Stimulated activated naive CD8-positive, alpha-beta T cell treated with anti-CD3 and anti-CD28 coated beads, Interleukin-15, amount 100 ng/mL, for 72 hours (primary cell): ENCODE results near the gene IGSF3.

Experiments used
- ATAC-seq: fragments of 150-1000 bp; cut with Tn5 transposase; 2 replicates; pipeline ENCODE4 v1.10.0; 2021; ENCODE audit warnings: mild to moderate bottlenecking, moderate library complexity
- DNase-seq, 2 donors: peaks; one replicate each; pipeline ENCODE4 v3.0.0; 2021 to 2022
- H3K27ac Mint-ChIP-seq, 2 donors: one replicate each; pipeline ENCODE4 v1.8.0; 2022; ENCODE audit warnings: mild to moderate bottlenecking in 2 of 2, mixed read lengths in 2 of 2, moderate library complexity in 2 of 2
- H3K27me3 Mint-ChIP-seq: one replicate; pipeline ENCODE4 v1.8.0; 2022; ENCODE audit warnings: mixed read lengths
- H3K4me1 Mint-ChIP-seq: one replicate; pipeline ENCODE4 v1.8.0; 2022; ENCODE audit warnings: mild to moderate bottlenecking, mixed read lengths
- H3K4me3 Mint-ChIP-seq, 2 donors: one replicate each; pipeline ENCODE4 v1.8.0; 2022; ENCODE audit warnings: mild to moderate bottlenecking in 2 of 2, mixed read lengths in 2 of 2, moderate library complexity in 1 of 2
- H3K9me3 Mint-ChIP-seq, 2 donors: one replicate each; pipeline ENCODE4 v1.8.0; 2022; ENCODE audit warnings: mixed read lengths in 2 of 2

Gene IGSF3

DNA sequence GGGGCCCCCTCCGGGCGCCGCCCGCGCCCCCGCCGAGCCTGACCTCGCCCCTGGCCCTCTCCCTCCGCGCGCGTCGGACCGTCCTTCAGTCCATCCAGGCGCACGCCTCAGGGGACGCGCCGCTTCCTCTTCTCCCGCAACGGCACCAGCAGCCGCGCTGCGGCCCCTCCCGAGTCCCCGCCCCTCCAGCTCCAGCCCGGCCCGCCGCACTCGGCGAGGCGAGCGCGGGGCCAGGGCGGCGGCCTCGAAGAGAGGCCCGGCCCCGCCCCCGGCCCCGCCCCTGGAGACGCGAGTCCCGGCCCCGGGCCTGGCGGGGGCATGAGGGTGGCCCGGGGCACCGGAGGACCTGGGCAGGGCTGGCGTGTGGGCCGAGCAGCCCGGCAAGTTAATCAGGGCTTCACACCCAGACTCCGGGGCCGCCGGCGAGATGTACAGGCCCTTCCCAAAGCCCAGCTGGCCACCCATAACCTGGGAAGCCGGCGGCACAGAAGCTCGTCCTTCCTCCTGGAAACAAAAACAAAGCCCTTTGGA lies at the start of gene IGSF3:
TSS of gene IGSF3 (minus strand) at position 159 of the 531 bp plus-strand sequence. CDS start 1,407 bp downstream, outside the sequence.
- no peak within 1 kb of the TSS for H3K27ac Mint-ChIP-seq
- H3K27me3 Mint-ChIP-seq = peaks cover 73% of the 10 kb centered on the region
- DNase-seq = peak; percentile 23

DNA sequence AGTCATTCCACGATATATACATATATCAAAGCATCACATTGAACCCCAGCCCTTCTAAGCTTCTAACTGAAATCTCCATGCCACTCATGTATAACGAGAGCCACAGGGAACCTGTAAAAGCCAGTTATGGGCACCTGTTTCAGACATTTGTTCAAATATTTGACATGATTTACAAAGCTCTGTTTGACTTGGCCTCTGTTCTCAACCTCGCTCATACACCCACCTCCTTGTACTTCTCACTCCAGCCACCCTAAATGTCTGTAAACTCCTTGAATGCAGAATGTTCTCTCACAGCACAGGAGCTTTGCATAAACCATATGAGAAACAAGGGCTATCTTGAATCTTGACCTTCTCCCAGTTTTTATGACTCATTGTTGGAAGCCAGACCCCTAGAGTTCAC lies 49.8 kb upstream of the IGSF3 start:
- ATAC-seq (no peak), DNase-seq (no peak)
- Mint-ChIP-seq H3K9me3 (peaks cover 0 to 4% of the 10 kb centered on the region in 2 donors), H3K4me1 (peaks cover 12% of the 10 kb centered on the region), H3K27ac (no peak overlapping the region), H3K4me3 (no peak overlapping the region), H3K27me3 (peaks cover 10% of the 10 kb centered on the region)

More for the DNA sequence above, at the start of gene IGSF3:
- peak; percentile 82 for ATAC-seq
- H3K4me1 Mint-ChIP-seq = peaks cover 28% of the 10 kb centered on the region
- no peaks in the 10 kb centered on the region for H3K9me3 Mint-ChIP-seq
- H3K4me3 Mint-ChIP-seq = peak within 1 kb of the TSS; percentile 62 to 70

DNA sequence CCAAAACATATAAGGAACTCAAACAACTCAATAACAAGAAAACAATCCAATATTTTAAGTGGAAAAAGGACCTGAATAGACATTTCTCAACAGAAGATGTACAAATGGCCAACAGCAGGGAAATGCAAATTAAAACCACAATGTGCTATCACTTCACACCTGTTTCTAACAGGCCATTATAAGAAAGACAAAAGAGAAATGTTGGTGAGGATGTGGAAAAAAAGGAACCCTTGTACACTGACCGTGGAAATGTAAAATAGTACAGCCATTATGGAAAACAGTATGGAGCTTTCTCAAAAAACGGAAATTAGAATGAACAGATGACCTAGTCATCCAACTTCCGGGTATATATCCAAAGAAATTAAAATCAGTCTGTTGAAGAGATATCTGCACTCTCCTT lies 48.9 kb upstream of the IGSF3 start:
- H3K27me3 Mint-ChIP-seq = peaks cover 10% of the 10 kb centered on the region
- peaks cover 0 to 4% of the 10 kb centered on the region in 2 donors for H3K9me3 Mint-ChIP-seq
- H3K4me3 Mint-ChIP-seq = no peak overlapping the region
- DNase-seq (no peak), ATAC-seq (no peak)
- H3K27ac Mint-ChIP-seq = no peak overlapping the region
- H3K4me1 Mint-ChIP-seq = peaks cover 19% of the 10 kb centered on the region

DNA sequence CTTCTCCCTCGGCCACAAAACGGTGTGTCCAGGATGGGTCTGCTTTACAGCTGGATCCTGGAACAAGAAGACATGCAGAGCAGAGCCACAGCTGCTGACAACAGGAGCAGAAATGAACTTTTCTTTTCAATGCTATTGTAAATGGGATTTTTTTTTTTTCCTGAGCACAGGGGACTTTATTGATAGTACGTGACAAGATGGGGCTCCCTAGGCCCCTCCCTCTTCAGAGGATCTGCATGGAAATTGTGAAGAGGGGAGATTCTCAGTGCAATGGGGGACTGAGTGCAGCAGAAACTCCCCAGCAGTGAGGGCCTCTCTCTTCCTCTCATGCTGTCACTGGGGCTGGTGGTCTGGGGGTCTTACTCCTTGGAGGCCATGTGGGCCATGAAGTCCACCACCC lies 45.9 kb upstream of the IGSF3 start:
- Mint-ChIP-seq H3K27me3 (peaks cover 23% of the 10 kb centered on the region), H3K4me1 (peaks cover 25% of the 10 kb centered on the region)
- no peak for ATAC-seq

DNA sequence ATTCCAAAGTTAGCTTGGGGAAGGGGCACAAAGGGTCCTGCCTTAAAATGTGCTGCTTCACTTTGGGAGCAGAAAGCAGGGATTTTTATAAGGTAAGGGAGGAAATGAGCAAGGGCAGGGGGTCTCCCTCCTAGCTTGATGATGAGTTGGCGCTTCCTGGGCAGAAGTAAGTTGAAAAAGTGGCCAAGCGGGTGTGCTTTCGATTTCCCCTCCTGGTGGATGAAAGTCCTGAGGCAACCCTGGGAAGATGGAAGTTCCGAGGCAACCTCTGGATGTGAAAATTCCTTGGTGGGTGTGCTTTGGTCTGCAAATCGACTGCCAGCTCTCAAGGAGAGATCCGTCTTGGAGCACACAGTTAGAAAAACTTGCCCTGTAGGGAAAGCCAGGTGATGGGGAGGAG lies 45.0 kb upstream of the IGSF3 start:
- ATAC-seq (no peak), DNase-seq (no peak)
- peak overlapping the region; percentile 7 to 29 for H3K27ac Mint-ChIP-seq
- H3K27me3 Mint-ChIP-seq = peaks cover 29% of the 10 kb centered on the region
- H3K4me3 Mint-ChIP-seq = peak overlapping the region; percentile 33 to 47
- peaks cover 0 to 2% of the 10 kb centered on the region in 2 donors for H3K9me3 Mint-ChIP-seq
- peaks cover 25% of the 10 kb centered on the region for H3K4me1 Mint-ChIP-seq

More for the DNA sequence above, 45.9 kb upstream of the IGSF3 start:
- no peak for DNase-seq
- Mint-ChIP-seq H3K4me3 (no peak overlapping the region), H3K9me3 (peaks cover 0 to 4% of the 10 kb centered on the region in 2 donors), H3K27ac (no peak overlapping the region)

DNA sequence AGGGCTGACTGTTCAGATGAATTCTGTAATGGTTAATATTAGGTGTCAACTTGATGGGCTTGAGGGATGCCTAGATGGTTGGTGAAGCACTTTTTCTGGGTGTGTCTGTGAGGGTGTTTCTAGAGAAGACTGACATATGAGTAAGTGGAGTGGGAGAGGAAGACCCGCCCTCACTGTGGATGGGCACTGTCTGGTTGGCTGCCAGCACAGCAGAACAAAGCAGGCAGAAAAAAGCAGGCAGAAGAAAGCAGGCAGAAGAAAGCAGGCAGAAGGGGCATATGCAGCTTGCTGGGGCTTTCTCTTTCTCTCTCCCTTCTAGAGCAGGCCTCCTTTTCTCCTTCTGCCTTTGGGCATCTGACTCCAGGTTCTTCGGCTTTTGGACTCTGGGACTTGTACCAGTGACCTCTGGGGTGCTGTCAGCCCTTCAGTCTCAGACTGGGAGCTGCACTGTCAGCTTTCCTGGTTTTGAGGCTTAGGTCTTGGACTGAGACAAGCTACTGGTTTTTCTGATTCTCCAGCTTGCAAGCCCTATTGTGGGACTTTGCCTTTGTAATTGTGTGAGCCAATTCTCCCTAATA lies 43.8 kb upstream of the IGSF3 start:
- DNase-seq (no peak), ATAC-seq (peak; percentile 63)
- Mint-ChIP-seq H3K9me3 (peaks cover 0 to 4% of the 10 kb centered on the region in 2 donors), H3K27me3 (peaks cover 24% of the 10 kb centered on the region), H3K27ac (no peak overlapping the region), H3K4me1 (peaks cover 25% of the 10 kb centered on the region), H3K4me3 (no peak overlapping the region)

DNA sequence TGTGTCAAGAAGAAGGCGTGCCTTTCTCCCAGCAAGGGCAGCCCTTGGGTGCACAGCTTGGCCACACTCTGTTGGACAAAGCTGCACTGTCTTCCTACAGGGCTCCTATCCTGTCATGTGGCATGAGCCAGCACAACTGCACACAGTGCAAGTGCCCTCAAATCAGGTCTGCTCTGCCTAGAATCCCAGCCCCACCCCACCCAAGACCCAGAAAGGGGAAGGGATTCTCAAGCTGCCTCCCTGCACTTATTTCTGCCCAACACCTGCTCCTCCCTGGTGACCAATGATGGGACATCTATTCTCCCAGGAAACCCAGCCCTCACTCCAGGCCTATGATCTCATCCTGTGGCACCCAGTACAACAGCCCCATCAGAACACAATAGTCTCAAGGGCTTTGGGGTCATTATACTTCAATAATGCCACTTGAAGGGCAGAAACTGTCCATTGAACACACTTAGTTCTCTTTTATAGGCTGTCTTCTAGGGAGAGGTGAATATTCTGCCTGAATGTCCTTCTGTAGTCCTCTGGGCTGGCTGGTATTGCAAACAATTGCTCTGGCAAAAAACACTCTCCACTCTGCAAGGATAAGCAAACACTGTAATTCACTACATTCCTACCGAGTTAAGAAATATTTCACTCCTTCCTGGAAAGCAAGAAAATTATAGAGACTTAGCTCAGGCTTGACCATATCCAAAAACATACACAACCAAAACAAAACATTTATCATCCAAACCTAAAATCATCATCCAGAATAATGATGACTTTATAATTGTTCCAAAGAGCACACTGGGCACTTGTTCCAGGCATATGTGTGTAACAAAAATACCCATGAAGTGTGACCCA lies 43.1 kb upstream of the IGSF3 start:
- peaks cover 0 to 9% of the 10 kb centered on the region in 2 donors for H3K9me3 Mint-ChIP-seq

DNA sequence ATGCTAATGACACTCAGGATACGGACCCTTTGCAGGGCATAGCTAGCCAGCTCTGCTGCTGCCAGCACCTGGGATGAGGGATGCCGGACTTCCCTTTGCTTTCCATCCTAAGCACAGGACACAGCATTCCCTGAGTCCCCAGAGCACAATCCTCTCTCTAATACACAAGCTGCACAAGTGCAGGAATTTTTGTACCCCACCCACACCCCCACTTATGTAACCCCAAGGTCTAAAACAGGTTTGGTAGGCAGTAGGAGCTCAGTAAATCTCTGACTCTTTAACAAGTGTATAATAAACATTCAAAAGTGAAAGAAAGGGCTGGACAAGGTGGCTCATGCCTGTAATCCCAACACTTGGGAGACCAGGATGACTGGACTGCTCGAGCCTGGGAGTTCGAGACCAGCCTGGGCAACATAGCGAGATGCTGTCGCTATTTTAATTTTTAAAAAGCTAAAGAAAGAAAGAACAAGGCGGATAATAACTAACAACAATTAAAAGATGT lies 42.2 kb upstream of the IGSF3 start:
- peaks cover 20% of the 10 kb centered on the region for H3K27me3 Mint-ChIP-seq

More for the DNA sequence above, 43.1 kb upstream of the IGSF3 start:
- Mint-ChIP-seq H3K4me1 (peaks cover 25% of the 10 kb centered on the region), H3K4me3 (no peak overlapping the region), H3K27ac (peak overlapping the region in 1 of 2 donors; percentile 8), H3K27me3 (peaks cover 20% of the 10 kb centered on the region)
- no peak for DNase-seq
- no peak for ATAC-seq

DNA sequence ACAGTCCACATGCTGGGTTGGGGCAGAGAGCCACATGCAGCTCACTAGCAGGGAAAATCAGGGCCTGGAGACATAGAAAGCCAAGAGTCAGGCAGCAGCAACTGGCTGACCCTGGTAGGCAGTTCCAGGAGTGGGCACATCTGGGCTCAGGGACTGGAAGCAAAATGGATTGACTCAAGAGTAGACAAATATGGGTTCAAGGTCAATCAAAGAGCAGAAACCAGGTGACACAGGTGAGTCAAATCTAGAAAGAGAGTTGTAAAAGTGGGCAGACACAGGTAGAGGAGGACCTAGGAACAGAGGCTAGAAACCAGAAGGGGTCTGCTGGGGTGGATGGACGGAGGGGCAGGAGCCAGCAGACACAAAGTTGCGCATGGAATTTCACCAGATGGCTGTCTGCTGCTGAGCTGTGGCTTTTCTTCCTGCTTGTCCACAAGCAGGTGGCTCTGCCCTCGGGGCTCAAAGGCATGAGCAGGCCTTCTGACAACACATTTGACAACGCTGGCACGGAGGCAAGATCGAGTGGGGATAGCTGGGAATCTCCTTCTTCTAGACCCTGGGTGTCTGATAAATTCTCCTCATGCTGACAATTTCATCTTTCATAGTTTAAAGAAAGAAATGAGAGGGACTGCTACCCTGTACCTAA lies 40.8 kb upstream of the IGSF3 start:
- peaks cover 24% of the 10 kb centered on the region for H3K4me1 Mint-ChIP-seq
- no peak for DNase-seq
- H3K4me3 Mint-ChIP-seq = no peak overlapping the region
- peaks cover 0 to 9% of the 10 kb centered on the region in 2 donors for H3K9me3 Mint-ChIP-seq
- ATAC-seq = no peak
- H3K27ac Mint-ChIP-seq = no peak overlapping the region
- peaks cover 20% of the 10 kb centered on the region for H3K27me3 Mint-ChIP-seq

More for the DNA sequence above, 42.2 kb upstream of the IGSF3 start:
- peaks cover 25% of the 10 kb centered on the region for H3K4me1 Mint-ChIP-seq
- H3K27ac Mint-ChIP-seq = no peak overlapping the region
- H3K4me3 Mint-ChIP-seq = no peak overlapping the region
- DNase-seq (no peak), ATAC-seq (no peak)
- H3K9me3 Mint-ChIP-seq = peaks cover 0 to 9% of the 10 kb centered on the region in 2 donors

DNA sequence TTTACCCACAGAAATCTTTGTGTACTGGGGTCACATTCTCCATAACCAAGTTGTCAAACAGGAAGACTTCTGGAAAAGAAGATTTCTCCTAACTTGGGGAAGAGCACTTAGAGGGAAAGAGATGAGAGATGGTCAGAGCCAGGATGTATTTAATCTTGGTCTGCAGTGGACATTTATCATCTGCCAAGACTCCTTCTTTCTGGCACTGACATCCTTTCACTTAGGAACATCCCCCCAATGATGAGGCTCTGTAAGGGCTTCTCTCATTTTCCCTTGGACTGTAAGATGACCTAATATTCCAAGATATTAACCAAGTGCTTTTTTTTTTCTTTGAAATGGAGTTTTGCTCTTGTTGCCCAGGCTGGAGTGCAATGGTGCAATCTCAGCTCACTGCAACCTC lies 39.3 kb upstream of the IGSF3 start:
- ATAC-seq = no peak
- no peak overlapping the region for H3K27ac Mint-ChIP-seq
- H3K4me1 Mint-ChIP-seq = peaks cover 9% of the 10 kb centered on the region
- H3K9me3 Mint-ChIP-seq = peaks cover 0 to 9% of the 10 kb centered on the region in 2 donors
- DNase-seq = no peak
- no peak overlapping the region for H3K4me3 Mint-ChIP-seq
- H3K27me3 Mint-ChIP-seq = peaks cover 20% of the 10 kb centered on the region

DNA sequence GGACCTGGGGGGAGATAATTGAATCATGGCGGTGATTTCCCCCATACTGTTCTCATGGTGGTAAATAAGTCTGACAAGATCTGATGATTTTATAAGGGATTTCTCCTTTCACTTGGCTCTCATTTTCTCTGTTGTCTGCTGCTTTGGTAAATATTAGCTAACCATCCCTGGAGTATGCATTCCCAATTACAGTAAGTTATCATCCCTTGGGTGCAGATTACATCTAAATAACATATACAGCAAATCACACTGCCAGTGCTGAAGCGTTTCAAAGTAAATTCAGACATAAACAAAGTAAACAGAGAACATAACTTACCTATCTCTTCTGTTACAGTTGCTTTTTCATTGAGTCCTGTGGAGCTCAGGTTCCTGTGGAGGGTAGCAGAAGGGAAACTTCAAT lies 38.6 kb upstream of the IGSF3 start:
- ATAC-seq (no peak), DNase-seq (no peak)
- Mint-ChIP-seq H3K27ac (no peak overlapping the region), H3K27me3 (peaks cover 20% of the 10 kb centered on the region), H3K4me3 (no peak overlapping the region), H3K4me1 (peaks cover 3% of the 10 kb centered on the region), H3K9me3 (peaks cover 0 to 9% of the 10 kb centered on the region in 2 donors)

DNA sequence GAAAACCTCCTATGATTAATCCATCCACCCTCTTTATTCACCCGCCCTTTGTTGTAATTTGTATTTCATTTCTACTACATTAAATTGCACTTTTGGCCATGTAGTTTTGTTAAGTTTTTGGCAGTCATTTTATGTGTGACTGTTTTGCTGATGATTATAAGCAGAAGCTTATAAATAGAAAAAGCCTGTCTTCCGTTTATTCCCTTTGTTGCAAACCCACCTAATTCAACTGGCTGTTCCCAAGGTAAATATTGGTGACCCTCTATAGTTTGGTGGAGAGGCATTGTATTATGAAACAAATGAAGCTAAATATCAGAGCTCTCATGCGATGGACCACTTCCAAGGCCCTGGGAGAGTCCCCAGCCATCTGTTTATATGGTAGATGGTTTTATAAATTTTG lies 36.7 kb upstream of the IGSF3 start:
- DNase-seq (no peak), ATAC-seq (no peak)
- Mint-ChIP-seq H3K4me3 (no peak overlapping the region), H3K9me3 (peaks cover 0 to 9% of the 10 kb centered on the region in 2 donors), H3K4me1 (no peaks in the 10 kb centered on the region), H3K27ac (no peak overlapping the region), H3K27me3 (peaks cover 10% of the 10 kb centered on the region)

DNA sequence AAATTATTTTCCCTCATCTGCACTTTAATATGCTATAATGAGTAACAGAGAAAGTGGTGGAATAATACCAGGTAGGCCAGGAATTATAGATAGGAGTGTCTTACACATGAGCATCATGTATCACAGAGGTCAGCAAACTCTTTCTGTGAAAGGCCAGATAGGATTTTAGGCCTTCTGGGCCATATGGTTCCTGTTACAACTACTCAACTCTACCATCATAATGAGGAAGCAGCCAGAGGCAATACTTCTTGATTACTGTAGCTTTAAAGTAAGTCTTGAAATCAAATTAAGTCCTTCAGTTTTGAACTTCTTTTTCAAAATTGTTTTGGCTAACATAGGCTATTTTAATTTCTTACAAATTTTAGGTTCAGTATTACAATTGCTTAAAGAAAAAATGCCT lies 32.1 kb upstream of the IGSF3 start:
- Mint-ChIP-seq H3K4me3 (no peak overlapping the region), H3K27me3 (no peaks in the 10 kb centered on the region), H3K27ac (no peak overlapping the region), H3K9me3 (peaks cover 0 to 4% of the 10 kb centered on the region in 2 donors), H3K4me1 (no peaks in the 10 kb centered on the region)
- no peak for ATAC-seq
- no peak for DNase-seq

DNA sequence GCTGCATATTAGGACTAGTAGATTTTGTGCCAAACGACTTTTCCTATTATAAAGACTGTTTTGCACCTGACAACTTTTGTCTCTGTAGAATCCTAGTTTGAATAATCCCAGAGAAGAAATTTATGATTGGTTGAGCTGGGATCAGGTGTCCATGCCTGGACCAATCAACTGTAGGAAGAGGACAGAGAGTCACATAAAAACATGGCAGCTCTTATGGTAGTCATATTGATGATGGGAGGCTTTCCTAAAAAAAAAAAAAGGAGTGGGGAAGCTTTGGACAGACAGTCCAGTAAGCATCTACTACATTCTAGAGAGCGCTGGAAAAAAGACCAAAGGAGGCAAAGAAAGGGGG lies 30.7 kb upstream of the IGSF3 start:
- Mint-ChIP-seq H3K4me1 (no peaks in the 10 kb centered on the region), H3K4me3 (no peak overlapping the region), H3K27me3 (no peaks in the 10 kb centered on the region), H3K9me3 (peaks cover 0 to 4% of the 10 kb centered on the region in 2 donors), H3K27ac (no peak overlapping the region)
- no peak for ATAC-seq
- DNase-seq = no peak

DNA sequence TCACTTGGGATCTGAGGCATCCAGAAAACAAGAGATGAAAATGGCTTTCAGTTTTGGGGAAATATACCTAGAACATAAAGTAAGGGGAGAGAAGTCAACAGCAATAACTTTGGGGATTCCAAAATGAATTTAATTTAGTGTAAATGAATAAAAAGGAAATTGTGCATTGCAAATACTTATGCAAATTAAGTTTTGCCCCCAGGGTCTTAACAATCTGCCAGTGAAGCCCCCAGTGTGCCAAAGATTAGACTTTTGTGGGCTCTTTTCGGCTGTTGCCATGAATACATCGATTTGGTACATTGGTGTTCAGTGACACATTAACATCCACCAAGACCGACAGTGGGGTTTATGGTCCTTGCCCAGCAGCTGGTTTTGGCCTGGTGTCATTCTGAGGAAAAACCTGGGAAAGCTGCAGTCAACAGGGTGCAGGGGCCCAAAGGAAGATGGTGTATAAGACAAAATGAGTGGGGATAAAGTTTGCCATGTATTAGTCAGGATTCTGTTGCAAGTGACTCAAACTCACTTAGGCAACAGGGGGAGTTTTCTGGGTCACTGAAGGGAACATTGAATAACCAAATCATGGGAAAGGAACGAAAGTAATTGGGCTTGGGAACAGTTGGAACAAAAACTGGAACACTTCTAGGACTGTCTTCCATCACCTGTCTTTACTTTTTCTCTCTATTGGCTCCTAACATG lies 30.2 kb upstream of the IGSF3 start:
- Mint-ChIP-seq H3K4me1 (no peaks in the 10 kb centered on the region), H3K9me3 (peaks cover 0 to 4% of the 10 kb centered on the region in 2 donors), H3K27me3 (no peaks in the 10 kb centered on the region), H3K4me3 (no peak overlapping the region), H3K27ac (peak overlapping the region in 1 of 2 donors; percentile 42)
- DNase-seq (no peak), ATAC-seq (no peak)
